HCT116 (cell line): ENCODE measurements around the gene SAMD4A. TPM values are rescaled to one million over a fixed set of nuclear protein-coding genes. Genes with fewer than 3 reads are reported as not detected.

Source experiments
- ATAC-seq: fragments of 200-7000 bp; cut with Tn5 transposase; 2 replicates; pipeline ENCODE4 v1.9.1; 2020; ENCODE audit warnings: mild to moderate bottlenecking, moderate library complexity
- BruUV-seq: library from RNA; stranded (reverse); fragments of 400-500 nt; replicated peaks from 2 replicates; lab custom pipeline; 2021; lab: Mats Ljungman, UMichigan
- CTCF ChIA-PET: fragments of 300-600 bp; sonication (Branson Sonifier 250); formaldehyde crosslinking; loops from one replicate; lab custom pipeline; 2021; ENCODE audit warnings: antibody characterized with exemption; lab: Charles Lee
- POLR2A ChIA-PET: fragments of 300-600, 350-600 bp; sonication (Branson Sonifier 250); formaldehyde crosslinking; loops from one replicate; lab custom pipeline; 2021; ENCODE audit warnings: antibody characterized with exemption; lab: Charles Lee
- RAD21 ChIA-PET, 2 experiments: fragments of 300-600 bp; sonication (Branson Sonifier 250); formaldehyde crosslinking; loops; one replicate each; lab custom pipeline; 2023; ENCODE audit warnings: low total read pairs in 2 of 2; ENCODE audit not compliant: uncharacterized antibody in 2 of 2, unreplicated experiment in 2 of 2, low non-redundant PET in 1 of 2; lab: Charles Lee
- DNase-seq: peaks from one replicate; pipeline ENCODE4 v3.0.0-alpha.2; 2010; ENCODE audit warnings: low read depth, low spot score
- H2AFZ ChIP-seq: fragments of 200-600 bp; shearing (Covaris generic), sonication (generic); 2 replicates; pipeline ENCODE4 v1.6.1; 2017; ENCODE audit warnings: low read depth, mixed run types, mixed read lengths, antibody characterized with exemption, low read length; ENCODE audit not compliant: poor library complexity, severe bottlenecking
- H3K27ac ChIP-seq: 2 replicates; pipeline ENCODE4 v1.5.1; 2012; ENCODE audit warnings: low read depth, low read length
- H3K27me3 ChIP-seq: fragments of 200-600 bp; sonication (generic); 2 replicates; pipeline ENCODE4 v1.6.1; 2016; ENCODE audit warnings: mixed run types, low read length, mixed read lengths; ENCODE audit not compliant: insufficient read depth
- H3K36me3 ChIP-seq, 2 experiments: fragments of 200-500 bp in 1 of 2; fragments of 200-600 bp in 1 of 2; sonication (Bioruptor generic) in 1 of 2; sonication (generic) in 1 of 2; 2 replicates each; pipeline versions ENCODE4 v1.5.1 to v1.6.1; 2014 to 2016; ENCODE audit warnings: low read length in 2 of 2, inconsistent platforms in 1 of 2, mixed read lengths in 1 of 2, mixed run types in 1 of 2; ENCODE audit not compliant: insufficient read depth in 2 of 2, control insufficient read depth in 1 of 2
- H3K4me1 ChIP-seq, 2 experiments: fragments of 200-600 bp in 1 of 2; sonication (generic) in 1 of 2; 2 replicates each; pipeline versions ENCODE4 v1.5.1 to v1.6.1; 2012 to 2017; ENCODE audit warnings: low read length in 2 of 2, inconsistent platforms in 1 of 2, mild to moderate bottlenecking in 1 of 2, mixed read lengths in 1 of 2, mixed run types in 1 of 2, moderate library complexity in 1 of 2; ENCODE audit not compliant: insufficient read depth in 2 of 2, control insufficient read depth in 1 of 2
- H3K4me2 ChIP-seq: fragments of 200-600 bp; sonication (generic); 2 replicates; pipeline ENCODE4 v1.6.1; 2017; ENCODE audit warnings: mixed run types, low read length, mixed read lengths
- H3K4me3 ChIP-seq, 2 experiments: fragments of 200-600 bp in 1 of 2; sonication (generic) in 1 of 2; replicated peaks in 1 of 2; 2 replicates each; pipeline ENCODE4 v1.5.1; 2011 to 2016; ENCODE audit warnings: low read length in 2 of 2, control low read depth in 1 of 2, low read depth in 1 of 2, mild to moderate bottlenecking in 1 of 2, mixed read lengths in 1 of 2, mixed run types in 1 of 2
- H3K79me2 ChIP-seq: fragments of 200-600 bp; sonication (generic); 2 replicates; pipeline ENCODE4 v1.6.1; 2017; ENCODE audit warnings: mild to moderate bottlenecking, mixed run types, low read length, moderate library complexity, mixed read lengths; ENCODE audit not compliant: insufficient read depth
- H3K9ac ChIP-seq: fragments of 200-600 bp; sonication (generic); 2 replicates; pipeline ENCODE4 v1.6.1; 2016; ENCODE audit warnings: low read length, mixed read lengths
- H3K9me2 ChIP-seq: fragments of 200-600 bp; sonication (generic), shearing (Covaris generic); 2 replicates; pipeline ENCODE4 v1.6.1; 2017; ENCODE audit warnings: mixed run types, mild to moderate bottlenecking, moderate library complexity; ENCODE audit not compliant: insufficient read depth
- H3K9me3 ChIP-seq, 2 experiments: fragments of 200-500 bp in 1 of 2; fragments of 200-600 bp in 1 of 2; sonication (Bioruptor generic) in 1 of 2; sonication (generic) in 1 of 2; 2 replicates each; pipeline ENCODE4 v1.6.1; 2014 to 2017; ENCODE audit warnings: low read length in 2 of 2, mixed read lengths in 2 of 2, inconsistent platforms in 1 of 2, low read depth in 1 of 2, mild to moderate bottlenecking in 1 of 2, mixed run types in 1 of 2, moderate library complexity in 1 of 2; ENCODE audit not compliant: control insufficient read depth in 1 of 2, insufficient read depth in 1 of 2
- H4K20me1 ChIP-seq: fragments of 200-600 bp; sonication (generic), shearing (Covaris generic); 2 replicates; pipeline ENCODE4 v1.6.1; 2017; ENCODE audit warnings: mixed run types, mild to moderate bottlenecking, moderate library complexity; ENCODE audit not compliant: insufficient read depth
- CBX3 ChIP-seq: IDR thresholded peaks from 2 replicates; pipeline ENCODE4 v1.6.1; 2012; ENCODE audit warnings: low read depth
- ELF1 ChIP-seq: IDR thresholded peaks from 2 replicates; pipeline ENCODE4 v1.6.1; 2012; ENCODE audit warnings: low read depth, borderline replicate concordance
- EZH2 ChIP-seq: fragments of 200-600 bp; sonication (generic); IDR thresholded peaks from 2 replicates; pipeline ENCODE4 v1.6.1; 2017; ENCODE audit warnings: antibody characterized with exemption, mixed run types
- FOSL1 ChIP-seq: IDR thresholded peaks from 2 replicates; pipeline ENCODE4 v1.6.1; 2012; ENCODE audit warnings: low read depth
- JUND ChIP-seq: IDR thresholded peaks from 2 replicates; pipeline ENCODE4 v1.6.1; 2012
- MAX ChIP-seq: IDR thresholded peaks from 2 replicates; pipeline ENCODE4 v1.6.1; 2012
- POLR2A ChIP-seq: IDR thresholded peaks from 2 replicates; pipeline ENCODE4 v1.7.0; 2011; ENCODE audit warnings: borderline replicate concordance; ENCODE audit not compliant: insufficient read depth, insufficient read length; ENCODE audit errors: extremely low read depth
- RAD21 ChIP-seq: IDR thresholded peaks from 2 replicates; pipeline ENCODE4 v1.6.1; 2012; ENCODE audit warnings: low read depth, mild to moderate bottlenecking
- SIN3A ChIP-seq: IDR thresholded peaks from 2 replicates; pipeline ENCODE4 v1.6.1; 2012; ENCODE audit warnings: low read depth
- SRF ChIP-seq: IDR thresholded peaks from 2 replicates; pipeline ENCODE4 v1.6.1; 2012; ENCODE audit warnings: low read depth
- ZFX ChIP-seq: fragments of 450-650 bp; IDR thresholded peaks from 2 replicates; pipeline ENCODE4 v1.6.1; 2017
- intact Hi-C: fragments of 100-400 bp; cut with micrococcal nuclease; formaldehyde crosslinking; loops from 2 replicates; pipeline ENCODE4 v1.10.0; 2022
- total RNA-seq: library from RNA; stranded (reverse); gene quantifications from one replicate; pipeline ENCODE4 v1.2.1, GENCODE V29; 2021; ENCODE audit not compliant: unreplicated experiment

Gene SAMD4A
- total RNA-seq, 1 experiment from 2014 or later = 9.0 TPM

- H3K9me2 ChIP-seq = no peaks in the 10 kb centered on the region
- H3K9me3 ChIP-seq = peaks cover 0 to 11% of the 10 kb centered on the region in 2 experiments; a peak in 1 of 4 replicates
- POLR2A ChIA-PET = no interaction called here
- no peaks in the 10 kb centered on the region for H3K27me3 ChIP-seq
- H3K4me3 ChIP-seq = no peak overlapping the region
- no TSS peak for BruUV-seq
- H4K20me1 ChIP-seq = no peaks in the 10 kb centered on the region
- ATAC-seq = no peak
- H3K9ac ChIP-seq = no peak overlapping the region
- H3K4me1 ChIP-seq = no peaks in the 10 kb centered on the region
- TF ChIP-seq JUND (no peak), MAX (no peak), RAD21 (no peak), FOSL1 (no peak), SIN3A (no peak), EZH2 (no peak), SRF (no peak), POLR2A (no peak), ELF1 (no peak), ZFX (no peak)
- DNase-seq = no peak
- intact Hi-C loops = no loop called here
- H3K36me3 ChIP-seq = no peaks in the 10 kb centered on the region
- no peak overlapping the region for H2AFZ ChIP-seq
- no peak overlapping the region for H3K4me2 ChIP-seq
- no peak overlapping the region for H3K27ac ChIP-seq
- CTCF ChIA-PET = no interaction called here
- RAD21 ChIA-PET = no interaction called here
- H3K79me2 ChIP-seq = no peaks in the 10 kb centered on the region
These were observed 255.8 kb downstream of the SAMD4A start for GRCh38 chr14:54822685-54823084.

DNA sequence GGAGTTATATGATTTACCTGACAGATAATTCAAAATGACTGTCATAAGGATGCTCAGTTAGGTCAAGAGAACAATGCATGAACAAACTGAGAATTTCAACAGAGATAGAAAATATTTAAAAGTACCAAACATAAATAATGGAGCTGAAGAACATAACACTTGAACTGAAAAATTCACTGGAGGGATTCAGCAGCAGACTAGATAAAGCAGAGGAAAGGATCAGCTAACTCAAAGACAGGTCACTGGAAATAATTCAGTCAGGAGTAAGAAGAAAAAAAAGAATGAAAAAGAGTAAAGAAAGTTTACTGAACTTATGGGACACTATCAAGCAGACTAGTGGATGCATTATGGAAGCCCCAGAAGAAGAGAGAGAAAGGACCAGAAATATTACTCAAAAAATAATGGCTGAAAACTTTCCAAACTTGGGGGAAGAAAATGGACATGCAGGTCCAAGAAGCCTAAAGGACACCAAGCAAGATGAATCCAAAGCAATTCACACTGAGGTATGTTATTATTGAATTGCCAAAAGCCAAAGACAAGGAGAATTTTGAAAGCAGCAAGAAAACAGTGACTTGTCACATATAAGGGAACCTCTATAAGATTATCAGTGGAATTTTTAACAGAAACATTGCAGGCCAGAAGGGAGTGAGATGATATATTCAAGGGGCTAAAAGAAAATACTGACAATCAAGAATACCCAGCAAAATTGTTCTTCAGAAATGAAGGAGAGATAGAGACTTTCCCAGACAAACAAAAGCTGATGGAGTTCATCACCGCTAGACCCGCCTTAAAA is 257.0 kb downstream of the SAMD4A start:
- Histone ChIP-seq H3K36me3 (no peaks in the 10 kb centered on the region), H3K27ac (no peak overlapping the region), H3K9me2 (no peaks in the 10 kb centered on the region), H3K4me1 (no peaks in the 10 kb centered on the region), H3K4me3 (no peak overlapping the region), H3K79me2 (no peaks in the 10 kb centered on the region), H2AFZ (no peak overlapping the region), H3K9me3 (peaks cover 0 to 11% of the 10 kb centered on the region in 2 experiments; a peak in 1 of 4 replicates), H3K4me2 (no peak overlapping the region), H4K20me1 (no peaks in the 10 kb centered on the region), H3K27me3 (no peaks in the 10 kb centered on the region), H3K9ac (no peak overlapping the region)
- CTCF ChIA-PET = no interaction called here
- ATAC-seq (no peak), DNase-seq (no peak)
- RAD21 ChIA-PET = no interaction called here
- BruUV-seq = no TSS peak
- intact Hi-C loops = no loop called here
- TF ChIP-seq CBX3 = peak; percentile 45
- TF ChIP-seq FOSL1 = no peak
- POLR2A ChIA-PET = no interaction called here
